Endometrium (tissue), 2 donors: Measurements from ENCODE around the gene PGBD4.
A peak's percentile ranks its signal among the peaks of the same experiment; 100 is the strongest.
"Not testable (repeated sequence)": the region's sequence is repeated elsewhere in the genome, so short reads cannot be mapped to it uniquely, and the experiment has no call there.

ENCODE experiments used
- FAIRE-seq: peaks from 2 replicates; lab custom pipeline; 2012; peaks lifted over from hg19 to GRCh38; lab: Jason Lieb, UNC
- donor health status: control.
- donor health status: control.

PGBD4 gene

GRCh38 chr15:34114215-34114614 lies 12.3 kb downstream of the PGBD4 start:
- no peak for FAIRE-seq

DNA sequence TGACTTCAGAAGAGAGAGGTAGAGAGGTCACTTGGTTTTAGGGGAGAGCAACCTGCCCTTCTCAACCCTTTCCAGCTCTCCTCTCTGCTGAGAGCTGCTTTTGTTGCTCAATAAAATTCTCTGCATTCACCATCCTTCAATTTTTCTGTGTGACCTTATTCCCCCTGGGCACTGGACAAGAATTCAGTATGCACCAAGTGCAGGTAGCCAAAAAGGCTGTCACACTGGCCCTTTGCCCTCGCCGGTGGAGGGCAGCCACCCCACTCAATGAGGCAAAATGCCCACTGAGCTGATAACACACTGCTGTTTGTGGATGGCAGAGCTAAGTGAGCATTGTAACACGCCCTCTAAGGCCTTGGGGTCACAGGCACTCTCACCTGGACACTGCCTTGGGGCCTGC lies 12.9 kb downstream of the PGBD4 start:
- no peak for FAIRE-seq

- FAIRE-seq = no peak
Measured at GRCh38 chr15:34116620-34117019, 14.7 kb downstream of the PGBD4 start.

- no peak for FAIRE-seq
Measured at GRCh38 chr15:34119291-34119690, 17.4 kb downstream of the PGBD4 start.

DNA sequence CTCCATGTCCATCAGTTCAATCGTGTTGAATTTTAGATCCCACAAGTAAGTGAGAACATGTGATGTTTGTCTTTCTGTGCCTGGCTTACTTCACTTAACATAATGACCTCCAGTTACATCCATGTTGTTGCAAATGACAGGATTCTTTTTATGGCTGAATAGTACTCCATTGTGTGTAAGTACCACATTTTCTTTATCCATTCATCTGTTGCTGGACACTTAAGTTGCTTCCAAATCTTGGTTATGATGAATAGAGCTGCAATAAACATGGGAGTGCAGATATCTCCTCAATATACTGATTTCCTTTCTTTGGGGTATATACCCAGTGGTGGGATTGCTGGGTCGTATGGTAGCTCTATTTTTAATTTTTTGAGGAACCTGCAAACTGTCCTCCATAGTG lies 18.5 kb downstream of the PGBD4 start:
- FAIRE-seq = not testable (repeated sequence)

DNA sequence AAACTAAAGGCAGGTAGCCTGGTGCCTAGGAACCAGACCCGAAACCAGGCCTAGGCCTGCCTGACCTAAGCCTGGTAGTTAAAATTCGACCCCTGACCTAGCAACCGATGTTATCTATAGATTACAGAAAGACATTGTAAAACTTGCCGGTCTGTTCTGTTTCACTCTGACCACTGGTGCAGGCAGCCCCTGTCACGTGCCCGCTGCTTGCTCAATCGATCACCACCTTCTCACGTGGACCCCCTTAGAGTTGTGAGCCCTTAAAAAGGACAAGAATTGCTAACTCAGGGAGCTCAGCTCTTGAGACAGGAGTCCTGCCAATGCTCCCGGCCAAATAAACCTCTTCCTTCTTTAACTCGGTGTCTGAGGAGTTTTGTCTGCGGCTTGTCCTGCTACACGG lies 19.9 kb downstream of the PGBD4 start:
- not testable (repeated sequence) for FAIRE-seq

DNA sequence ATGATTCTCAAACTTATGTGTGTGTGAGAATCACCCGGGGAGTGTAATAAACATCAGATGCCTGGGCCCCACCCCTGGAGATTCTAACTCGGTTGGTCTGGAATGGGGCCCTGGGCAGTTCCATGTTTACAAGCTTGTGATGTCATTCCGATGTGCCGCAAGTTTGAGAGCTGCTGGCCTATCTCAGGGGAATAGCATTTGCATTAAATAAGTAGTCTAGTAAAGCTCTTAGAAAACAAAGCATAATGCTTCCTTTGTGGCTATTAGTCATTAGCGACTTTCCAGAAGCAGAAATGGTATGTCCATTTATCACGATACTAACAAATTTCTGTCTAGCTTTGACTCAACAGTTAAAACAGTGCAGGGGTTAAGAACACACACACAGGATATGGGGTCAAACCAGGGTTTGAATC lies 20.9 kb downstream of the PGBD4 start:
- FAIRE-seq = no peak

- FAIRE-seq = no peak
Measured at GRCh38 chr15:34124651-34125050, 22.8 kb downstream of the PGBD4 start.

DNA sequence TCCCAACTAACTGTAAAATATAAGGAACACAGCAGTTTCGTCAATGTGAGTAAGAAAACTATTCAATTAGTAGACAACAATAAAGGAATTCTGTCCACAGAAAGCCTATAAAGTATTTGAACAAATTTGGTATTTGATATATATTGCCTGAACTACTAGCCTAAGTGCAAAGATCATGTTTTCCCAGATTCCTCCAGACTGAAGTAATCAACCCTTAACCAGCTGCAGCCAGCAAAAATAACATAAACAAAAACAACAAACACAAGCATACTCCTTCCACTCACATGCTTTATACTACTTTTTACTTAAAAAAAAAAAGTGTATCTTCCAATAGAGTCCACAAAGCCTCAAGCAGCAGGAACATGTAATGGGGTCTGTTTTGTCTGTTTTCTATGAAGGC lies 24.1 kb downstream of the PGBD4 start:
- peak; percentile 8 for FAIRE-seq

- FAIRE-seq = no peak
Measured at GRCh38 chr15:34126522-34126921, 24.6 kb downstream of the PGBD4 start.

- FAIRE-seq = no peak
Measured at GRCh38 chr15:34128898-34129297, 27.0 kb downstream of the PGBD4 start.

DNA sequence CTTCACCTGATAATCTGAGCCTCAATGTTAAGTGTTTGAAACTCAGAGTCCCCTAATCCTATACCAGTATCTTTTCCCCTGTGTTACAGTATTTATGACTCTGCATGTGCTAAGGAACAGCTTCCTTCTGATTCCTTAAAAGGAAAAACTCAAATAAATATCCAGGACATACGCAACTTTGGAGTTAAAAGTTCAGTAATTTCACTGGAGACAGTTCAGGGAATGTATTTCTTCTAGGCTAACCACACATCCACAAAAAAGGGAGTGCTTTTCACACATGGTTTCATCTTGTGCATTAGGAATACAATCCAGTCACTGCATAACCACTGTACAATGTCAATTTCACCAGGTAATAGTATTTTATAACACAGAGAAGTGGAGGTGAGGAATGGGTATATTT lies 31.0 kb downstream of the PGBD4 start:
- FAIRE-seq = no peak

DNA sequence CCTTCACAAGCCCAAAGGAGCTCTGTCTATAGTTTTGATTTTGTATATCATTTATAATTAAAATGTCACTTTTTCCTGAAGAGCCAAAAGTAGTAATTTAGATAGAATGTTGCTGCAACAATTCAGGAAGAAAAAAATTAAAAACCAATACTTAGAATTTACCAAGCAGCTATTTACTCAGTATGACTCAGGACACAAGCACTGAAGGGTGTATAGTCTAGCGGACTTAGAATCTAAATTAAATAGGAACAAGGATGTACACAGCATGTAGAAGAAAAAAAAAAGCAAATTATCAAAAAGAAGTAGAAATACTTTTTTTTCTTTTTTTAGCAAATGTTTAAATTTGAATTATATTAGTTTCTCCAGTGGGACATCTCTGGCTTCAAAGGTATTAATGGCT lies 31.6 kb downstream of the PGBD4 start:
- FAIRE-seq = no peak

DNA sequence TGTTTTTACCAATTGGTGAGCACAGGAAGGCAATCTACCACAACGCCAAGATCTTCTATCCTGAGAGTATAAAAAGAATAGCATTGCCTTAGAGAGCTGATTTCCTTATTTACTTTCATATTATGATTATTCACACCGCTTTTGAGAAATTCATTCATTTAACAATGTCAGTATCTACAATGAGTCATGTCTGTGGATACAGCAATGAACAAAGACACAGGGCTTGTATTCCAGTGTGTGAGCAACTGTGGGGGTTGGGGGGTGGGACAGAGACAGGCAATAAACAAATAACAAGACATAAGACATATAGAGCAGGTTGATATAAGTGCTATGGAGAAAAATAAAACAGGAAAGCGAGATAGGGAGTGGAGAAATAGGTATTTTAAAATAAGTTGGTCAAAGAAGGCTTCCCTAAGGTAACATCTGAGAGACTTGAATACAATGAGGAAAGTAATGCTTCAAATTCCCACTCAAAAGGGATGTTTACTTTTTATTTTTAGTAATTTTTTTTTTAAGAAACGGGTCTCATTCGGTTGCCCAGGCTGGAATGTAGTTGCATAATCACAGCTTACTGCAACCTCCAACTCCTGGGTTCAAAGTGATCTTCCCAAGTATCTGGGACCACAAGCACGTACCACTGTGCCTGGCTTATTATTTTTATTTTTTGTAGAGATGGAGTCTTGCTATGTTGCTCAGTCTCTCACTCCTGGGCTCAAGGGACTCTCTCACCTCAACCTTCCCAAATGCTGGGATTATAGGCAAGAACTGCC lies 45.7 kb downstream of the PGBD4 start:
- no peak for FAIRE-seq

GRCh38 chr15:34154725-34155204 lies 52.9 kb downstream of the PGBD4 start:
- FAIRE-seq = no peak

GRCh38 chr15:34155859-34156258 lies 54.0 kb downstream of the PGBD4 start:
- FAIRE-seq = no peak
